ENCODE measurements around the gene TBL3. TPM values are rescaled to one million over a fixed set of nuclear protein-coding genes. Genes with fewer than 3 reads are reported as not detected.

Gene TBL3
- total and polyA plus RNA-seq, 9 of the 15 experiments (the other 6 are each of a cell fraction or from before 2014, with no cell fraction given): 0.97 to 117 (median 24.5) TPM

GRCh38 chr16:1965396-1966001 is 6.4 kb upstream of the TBL3 start (continued):
- no peak for TF ChIP-seq CBFA2T3 (IDR thresholded peaks at IDR 0.05)
- TF ChIP-seq, protein P1, sequence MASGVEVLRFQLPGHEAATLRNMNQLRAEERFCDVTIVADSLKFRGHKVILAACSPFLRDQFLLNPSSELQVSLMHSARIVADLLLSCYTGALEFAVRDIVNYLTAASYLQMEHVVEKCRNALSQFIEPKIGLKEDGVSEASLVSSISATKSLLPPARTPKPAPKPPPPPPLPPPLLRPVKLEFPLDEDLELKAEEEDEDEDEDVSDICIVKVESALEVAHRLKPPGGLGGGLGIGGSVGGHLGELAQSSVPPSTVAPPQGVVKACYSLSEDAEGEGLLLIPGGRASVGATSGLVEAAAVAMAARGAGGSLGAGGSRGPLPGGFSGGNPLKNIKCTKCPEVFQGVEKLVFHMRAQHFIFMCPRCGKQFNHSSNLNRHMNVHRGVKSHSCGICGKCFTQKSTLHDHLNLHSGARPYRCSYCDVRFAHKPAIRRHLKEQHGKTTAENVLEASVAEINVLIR (CRISPR knock-in tag; IDR thresholded peaks at IDR 0.05): no peak
- TF ChIP-seq TOE1 (IDR thresholded peaks at IDR 0.05; ENCODE audit: borderline replicate concordance): no peak
- TF ChIP-seq TOE1 (CRISPR knock-in tag; IDR thresholded peaks at IDR 0.05; ENCODE audit: borderline replicate concordance, low read depth): no peak
- 0 out of 2 replicates have a peak, but pooled peaks have one; percentile 21 for TF ChIP-seq POLR2AphosphoS5 (IDR thresholded peaks at IDR 0.05; ENCODE audit: control insufficient read depth, insufficient read depth, low read depth, low read length)
- 0 out of 2 replicates have a peak, but pooled peaks have one; percentile 0 for TF ChIP-seq FOXP1 (CRISPR knock-in tag; IDR thresholded peaks at IDR 0.05)
- 0 out of 2 replicates have a peak, but pooled peaks have one; percentile 36 for TF ChIP-seq E2F5 (CRISPR knock-in tag; IDR thresholded peaks at IDR 0.05)
- TF ChIP-seq, protein P2, sequence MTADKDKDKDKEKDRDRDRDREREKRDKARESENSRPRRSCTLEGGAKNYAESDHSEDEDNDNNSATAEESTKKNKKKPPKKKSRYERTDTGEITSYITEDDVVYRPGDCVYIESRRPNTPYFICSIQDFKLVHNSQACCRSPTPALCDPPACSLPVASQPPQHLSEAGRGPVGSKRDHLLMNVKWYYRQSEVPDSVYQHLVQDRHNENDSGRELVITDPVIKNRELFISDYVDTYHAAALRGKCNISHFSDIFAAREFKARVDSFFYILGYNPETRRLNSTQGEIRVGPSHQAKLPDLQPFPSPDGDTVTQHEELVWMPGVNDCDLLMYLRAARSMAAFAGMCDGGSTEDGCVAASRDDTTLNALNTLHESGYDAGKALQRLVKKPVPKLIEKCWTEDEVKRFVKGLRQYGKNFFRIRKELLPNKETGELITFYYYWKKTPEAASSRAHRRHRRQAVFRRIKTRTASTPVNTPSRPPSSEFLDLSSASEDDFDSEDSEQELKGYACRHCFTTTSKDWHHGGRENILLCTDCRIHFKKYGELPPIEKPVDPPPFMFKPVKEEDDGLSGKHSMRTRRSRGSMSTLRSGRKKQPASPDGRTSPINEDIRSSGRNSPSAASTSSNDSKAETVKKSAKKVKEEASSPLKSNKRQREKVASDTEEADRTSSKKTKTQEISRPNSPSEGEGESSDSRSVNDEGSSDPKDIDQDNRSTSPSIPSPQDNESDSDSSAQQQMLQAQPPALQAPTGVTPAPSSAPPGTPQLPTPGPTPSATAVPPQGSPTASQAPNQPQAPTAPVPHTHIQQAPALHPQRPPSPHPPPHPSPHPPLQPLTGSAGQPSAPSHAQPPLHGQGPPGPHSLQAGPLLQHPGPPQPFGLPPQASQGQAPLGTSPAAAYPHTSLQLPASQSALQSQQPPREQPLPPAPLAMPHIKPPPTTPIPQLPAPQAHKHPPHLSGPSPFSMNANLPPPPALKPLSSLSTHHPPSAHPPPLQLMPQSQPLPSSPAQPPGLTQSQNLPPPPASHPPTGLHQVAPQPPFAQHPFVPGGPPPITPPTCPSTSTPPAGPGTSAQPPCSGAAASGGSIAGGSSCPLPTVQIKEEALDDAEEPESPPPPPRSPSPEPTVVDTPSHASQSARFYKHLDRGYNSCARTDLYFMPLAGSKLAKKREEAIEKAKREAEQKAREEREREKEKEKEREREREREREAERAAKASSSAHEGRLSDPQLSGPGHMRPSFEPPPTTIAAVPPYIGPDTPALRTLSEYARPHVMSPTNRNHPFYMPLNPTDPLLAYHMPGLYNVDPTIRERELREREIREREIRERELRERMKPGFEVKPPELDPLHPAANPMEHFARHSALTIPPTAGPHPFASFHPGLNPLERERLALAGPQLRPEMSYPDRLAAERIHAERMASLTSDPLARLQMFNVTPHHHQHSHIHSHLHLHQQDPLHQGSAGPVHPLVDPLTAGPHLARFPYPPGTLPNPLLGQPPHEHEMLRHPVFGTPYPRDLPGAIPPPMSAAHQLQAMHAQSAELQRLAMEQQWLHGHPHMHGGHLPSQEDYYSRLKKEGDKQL (CRISPR knock-in tag; IDR thresholded peaks at IDR 0.05; ENCODE audit: borderline replicate concordance): peak; percentile 5; the same call in 1 of the 2 replicates
- no peak for TF ChIP-seq ZSCAN32 (CRISPR knock-in tag; IDR thresholded peaks at IDR 0.05)
